SW480 (cell line): ENCODE data around the gene SETDB1.

Experiments
- DNase-seq: peaks from one replicate; pipeline ENCODE4 v3.0.0-alpha.2; 2016; ENCODE audit warnings: low spot score

The SETDB1 gene

GRCh38 chr1:151005729-151006319 is 79.7 kb downstream of the SETDB1 start:
- DNase-seq = peak; percentile 25

GRCh38 chr1:151006327-151007052 is 80.3 kb downstream of the SETDB1 start, which contains the start of gene MINDY1:
Gene MINDY1, minus strand, starts transcription at chr1:151006902. Its CDS starts 4,285 bp downstream, at chr1:151002617.
- DNase-seq = peak; percentile 92

- DNase-seq = no peak
Observed at GRCh38 chr1:151007853-151008243, 81.7 kb downstream of the SETDB1 start.

- peak; percentile 96 for DNase-seq
Observed at GRCh38 chr1:151008244-151009205, 82.4 kb downstream of the SETDB1 start, which contains the start of gene PRUNE1. Gene PRUNE1, plus strand, starts transcription at chr1:151008449. Its CDS starts 184 bp downstream, at chr1:151008633.

GRCh38 chr1:151009206-151009587 is 83.0 kb downstream of the SETDB1 start:
- DNase-seq = no peak

- DNase-seq = no peak
Observed at GRCh38 chr1:151009674-151010345, 83.6 kb downstream of the SETDB1 start.

- DNase-seq = no peak
Observed at GRCh38 chr1:151010346-151010726, 84.2 kb downstream of the SETDB1 start.

GRCh38 chr1:151011154-151011850 is 85.1 kb downstream of the SETDB1 start:
- peak; percentile 20 for DNase-seq

- peak; percentile 29 for DNase-seq
Observed at GRCh38 chr1:151012684-151013471, 86.7 kb downstream of the SETDB1 start.

- no peak for DNase-seq
Observed at GRCh38 chr1:151013518-151013917, 87.4 kb downstream of the SETDB1 start.
